Measurements from ENCODE around the gene NIF3L1. TPM values are rescaled to one million over a fixed set of nuclear protein-coding genes. Genes with fewer than 3 reads are reported as not detected.
A peak's percentile ranks its signal among the peaks of the same experiment; 100 is the strongest.

The NIF3L1 gene, protein sequence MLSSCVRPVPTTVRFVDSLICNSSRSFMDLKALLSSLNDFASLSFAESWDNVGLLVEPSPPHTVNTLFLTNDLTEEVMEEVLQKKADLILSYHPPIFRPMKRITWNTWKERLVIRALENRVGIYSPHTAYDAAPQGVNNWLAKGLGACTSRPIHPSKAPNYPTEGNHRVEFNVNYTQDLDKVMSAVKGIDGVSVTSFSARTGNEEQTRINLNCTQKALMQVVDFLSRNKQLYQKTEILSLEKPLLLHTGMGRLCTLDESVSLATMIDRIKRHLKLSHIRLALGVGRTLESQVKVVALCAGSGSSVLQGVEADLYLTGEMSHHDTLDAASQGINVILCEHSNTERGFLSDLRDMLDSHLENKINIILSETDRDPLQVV
- 20.6 TPM for total RNA-seq
- 10 to 100 TPM; 17.2 to 24.0 (median 19.7) TPM for polyA plus RNA-seq (ENCODE audit: insufficient read depth in 1 of 8, insufficient read length in 8 of 8, low replicate concordance in 1 of 8)
- long read RNA-seq, donor 1: 0 reads
- long read RNA-seq, donor 2: 0 reads
- long read RNA-seq, donor 3, partial matches to known transcripts: 0 of 2 reads
- long read RNA-seq, donor 3, other reads (novel, unspliced or antisense): 0 of 2 reads
- long read RNA-seq, donor 4, partial matches to known transcripts: 5 of 5 reads
- long read RNA-seq, donor 4, other reads (novel, unspliced or antisense): 0 of 5 reads
- long read RNA-seq, donor 5, partial matches to known transcripts: 13 of 22 reads
- long read RNA-seq, donor 5, other reads (novel, unspliced or antisense): 7 of 22 reads
- long read RNA-seq, donor 6, partial matches to known transcripts: 11 of 13 reads
- long read RNA-seq, donor 6, other reads (novel, unspliced or antisense): 0 of 13 reads
- long read RNA-seq, donor 7, partial matches to known transcripts: 10 of 17 reads
- long read RNA-seq, donor 7, other reads (novel, unspliced or antisense): 5 of 17 reads
- long read RNA-seq, donor 8: 0 reads
- long read RNA-seq, donor 9, partial matches to known transcripts: 7 of 9 reads
- long read RNA-seq, donor 9, other reads (novel, unspliced or antisense): 0 of 9 reads
- long read RNA-seq, donor 10, partial matches to known transcripts: 0 of 1 reads
- long read RNA-seq, donor 10, other reads (novel, unspliced or antisense): 0 of 1 reads
- long read RNA-seq, donor 11, partial matches to known transcripts: 5 of 5 reads
- long read RNA-seq, donor 11, other reads (novel, unspliced or antisense): 0 of 5 reads

DNA sequence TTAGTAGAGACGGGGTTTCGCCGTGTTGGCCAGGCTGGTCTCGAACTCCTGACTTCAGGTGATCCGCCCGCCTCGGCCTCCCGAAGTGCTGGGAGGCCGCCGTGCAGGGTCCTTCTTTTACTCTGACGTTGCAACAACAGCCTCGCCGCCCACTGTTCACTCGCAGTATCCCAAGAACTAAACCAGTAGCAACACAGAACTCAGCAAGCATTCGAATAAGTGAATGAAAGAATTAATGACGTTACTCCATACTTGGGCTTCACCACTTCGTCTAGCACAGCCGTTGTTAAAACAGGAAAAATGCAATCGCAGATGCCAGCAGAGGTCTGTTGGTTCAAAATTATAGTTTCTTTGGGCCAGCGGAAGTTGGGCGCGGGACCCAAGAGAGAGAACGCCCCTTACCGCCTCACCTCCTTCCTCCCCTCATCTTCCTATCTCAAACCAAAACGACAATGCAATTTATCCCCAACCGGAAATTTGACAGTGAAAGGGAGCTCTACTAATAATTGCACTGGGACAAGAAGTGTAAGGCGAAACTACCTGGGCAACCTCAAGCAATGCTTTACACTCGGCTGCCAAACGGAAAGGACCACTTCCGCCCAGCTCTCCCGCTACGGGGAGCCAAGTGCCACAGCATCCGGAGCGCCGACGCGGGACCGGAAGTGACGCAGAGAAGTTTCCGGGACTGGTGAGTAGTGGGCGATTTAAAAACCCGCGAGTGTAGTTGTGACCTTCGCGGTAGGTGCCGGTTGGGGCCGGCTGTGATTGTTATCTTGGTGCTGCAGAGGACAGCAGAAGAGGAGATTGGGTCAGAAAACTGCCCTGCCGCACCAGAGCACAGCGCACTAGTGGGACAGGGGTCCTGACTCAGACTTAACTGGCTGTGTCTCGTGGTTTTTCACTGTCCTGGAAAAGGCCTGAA, at the start of gene NIF3L1, which contains the start of gene PPIL3:
TSS of gene NIF3L1 (plus strand) at position 668 of the 922 bp plus-strand sequence. CDS start 2,573 bp downstream, outside the sequence.
TSS of gene PPIL3 (minus strand) at position 374 of the 922 bp plus-strand sequence. CDS start 1,462 bp downstream, outside the sequence.
- peak; percentile 99 for DNase-seq
- WGBS (ENCODE audit: insufficient coverage): 0% methylated on average over 34 of the region's 50 CpGs
- Histone ChIP-seq H3K36me3 (ENCODE audit: control insufficient read depth, insufficient read depth, low read length) (peaks cover 14% of the 10 kb centered on the region), H3K27ac (ENCODE audit: low read length) (peak within 1 kb of the TSS; percentile 96), H3K27me3 (ENCODE audit: control insufficient read depth, insufficient read depth, low read length) (no peaks in the 10 kb centered on the region), H3K4me1 (ENCODE audit: control insufficient read depth, insufficient read depth, low read length) (peaks cover 12% of the 10 kb centered on the region), H3K4me3 (ENCODE audit: low read length) (peak within 1 kb of the TSS; percentile 63), H3K9me3 (replicated peaks; ENCODE audit: control insufficient read depth, low read depth, low read length) (no peaks in the 10 kb centered on the region)

DNA sequence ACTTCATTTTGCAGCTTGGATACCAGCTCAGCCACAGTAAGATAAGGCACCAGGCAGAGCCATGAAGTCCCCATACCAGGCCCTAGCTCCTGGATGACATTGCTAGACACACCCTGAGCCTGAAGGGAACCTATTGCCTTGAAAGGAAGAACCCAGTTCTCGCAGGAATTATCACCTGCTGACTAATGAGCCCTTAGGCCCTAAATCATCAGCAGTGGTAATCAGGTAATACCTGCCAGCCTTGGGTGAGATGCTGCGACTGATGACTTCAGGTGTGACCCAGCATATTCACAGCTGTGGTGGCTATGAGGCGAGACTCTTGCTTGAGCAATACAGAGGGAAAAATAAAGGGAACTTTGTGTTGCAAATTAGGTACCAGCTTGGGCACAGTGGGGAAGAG, 49.7 kb upstream of the NIF3L1 start:
- 81% methylated on average over 2 of the region's 3 CpGs for WGBS (ENCODE audit: insufficient coverage)
- no peak for DNase-seq
- Histone ChIP-seq H3K27ac (ENCODE audit: low read length) (no peak overlapping the region), H3K4me3 (ENCODE audit: low read length) (no peak overlapping the region), H3K36me3 (ENCODE audit: control insufficient read depth, insufficient read depth, low read length) (no peaks in the 10 kb centered on the region), H3K4me1 (ENCODE audit: control insufficient read depth, insufficient read depth, low read length) (no peaks in the 10 kb centered on the region), H3K9me3 (replicated peaks; ENCODE audit: control insufficient read depth, low read depth, low read length) (peaks cover 8% of the 10 kb centered on the region), H3K27me3 (ENCODE audit: control insufficient read depth, insufficient read depth, low read length) (no peaks in the 10 kb centered on the region)

DNA sequence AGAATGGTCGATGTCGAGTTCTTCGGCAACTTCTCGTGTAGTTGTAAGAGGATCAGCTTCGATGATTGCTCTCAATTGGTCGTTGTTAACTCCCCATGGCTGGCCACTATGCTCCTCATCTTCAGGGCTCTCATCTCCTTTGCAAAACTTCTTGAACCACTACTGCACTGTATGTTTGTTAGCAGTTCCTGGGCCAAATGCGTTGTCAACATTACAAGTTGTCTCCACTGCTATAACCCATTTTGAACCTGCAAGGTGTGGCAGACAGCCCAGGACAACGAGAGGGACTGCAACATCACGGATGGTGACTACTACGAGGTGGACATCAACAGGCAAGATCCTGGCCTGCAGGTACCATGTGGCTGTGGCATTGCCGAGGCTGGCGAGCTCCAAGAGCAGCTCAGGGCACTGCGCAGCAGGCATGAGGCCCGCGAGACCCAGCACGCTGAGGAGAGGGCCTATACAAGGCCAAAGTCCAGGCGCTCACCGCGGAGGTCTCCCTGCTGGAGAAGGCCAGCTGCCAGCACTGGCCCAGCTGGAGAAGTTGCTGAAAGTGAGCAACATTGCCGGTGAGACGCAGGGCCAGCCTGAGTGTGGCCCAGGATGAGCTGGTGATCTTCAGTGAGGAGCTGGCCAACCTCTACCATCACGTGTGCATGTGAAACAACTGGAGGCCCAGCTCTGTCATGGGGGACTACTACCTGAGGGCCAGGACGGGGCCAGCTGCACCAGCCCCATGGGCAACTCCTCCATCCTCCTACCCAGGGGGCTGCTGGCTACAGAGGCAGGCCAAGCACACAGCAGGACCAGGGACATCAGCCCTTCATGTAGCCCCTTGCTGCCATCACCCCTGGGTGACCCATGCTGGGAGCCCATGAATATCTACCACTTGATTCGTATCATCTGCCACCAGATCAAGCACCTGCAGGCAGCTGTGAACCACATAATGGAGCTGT, 44.9 kb upstream of the NIF3L1 start:
- Histone ChIP-seq H3K27me3 (ENCODE audit: control insufficient read depth, insufficient read depth, low read length) (no peaks in the 10 kb centered on the region), H3K4me1 (ENCODE audit: control insufficient read depth, insufficient read depth, low read length) (no peaks in the 10 kb centered on the region), H3K27ac (ENCODE audit: low read length) (no peak overlapping the region), H3K4me3 (ENCODE audit: low read length) (no peak overlapping the region), H3K36me3 (ENCODE audit: control insufficient read depth, insufficient read depth, low read length) (no peaks in the 10 kb centered on the region), H3K9me3 (replicated peaks; ENCODE audit: control insufficient read depth, low read depth, low read length) (no peaks in the 10 kb centered on the region)
- WGBS (ENCODE audit: insufficient coverage): 92% methylated on average over 22 of the region's 24 CpGs
- DNase-seq: no peak

DNA sequence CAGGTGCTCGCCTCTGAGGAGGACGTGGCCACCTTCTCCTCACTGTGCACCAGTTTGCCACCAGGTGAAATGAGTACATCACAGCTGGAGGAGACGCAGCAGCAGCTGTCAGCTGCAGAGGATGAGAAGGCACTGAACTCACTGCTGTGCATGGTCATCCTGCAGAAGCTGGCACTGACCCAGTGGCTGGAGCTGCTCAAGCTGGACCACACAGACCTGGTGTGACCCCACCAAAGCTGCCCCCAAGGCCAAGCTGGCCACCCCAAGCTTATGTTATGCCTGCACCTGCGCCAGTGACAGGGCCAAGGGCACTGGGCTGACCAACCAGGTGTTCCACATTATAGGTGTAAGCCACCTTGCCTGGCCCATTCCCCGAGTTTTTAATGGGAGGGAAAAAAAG, 44.0 kb upstream of the NIF3L1 start:
- DNase-seq: no peak
- WGBS (ENCODE audit: insufficient coverage): 89% methylated on average over 4 of the region's 5 CpGs
- H3K36me3 ChIP-seq (ENCODE audit: control insufficient read depth, insufficient read depth, low read length): no peaks in the 10 kb centered on the region
- no peaks in the 10 kb centered on the region for H3K4me1 ChIP-seq (ENCODE audit: control insufficient read depth, insufficient read depth, low read length)
- H3K27ac ChIP-seq (ENCODE audit: low read length): no peak overlapping the region
- H3K4me3 ChIP-seq (ENCODE audit: low read length): no peak overlapping the region
- H3K9me3 ChIP-seq (replicated peaks; ENCODE audit: control insufficient read depth, low read depth, low read length): no peaks in the 10 kb centered on the region
- H3K27me3 ChIP-seq (ENCODE audit: control insufficient read depth, insufficient read depth, low read length): no peaks in the 10 kb centered on the region

DNA sequence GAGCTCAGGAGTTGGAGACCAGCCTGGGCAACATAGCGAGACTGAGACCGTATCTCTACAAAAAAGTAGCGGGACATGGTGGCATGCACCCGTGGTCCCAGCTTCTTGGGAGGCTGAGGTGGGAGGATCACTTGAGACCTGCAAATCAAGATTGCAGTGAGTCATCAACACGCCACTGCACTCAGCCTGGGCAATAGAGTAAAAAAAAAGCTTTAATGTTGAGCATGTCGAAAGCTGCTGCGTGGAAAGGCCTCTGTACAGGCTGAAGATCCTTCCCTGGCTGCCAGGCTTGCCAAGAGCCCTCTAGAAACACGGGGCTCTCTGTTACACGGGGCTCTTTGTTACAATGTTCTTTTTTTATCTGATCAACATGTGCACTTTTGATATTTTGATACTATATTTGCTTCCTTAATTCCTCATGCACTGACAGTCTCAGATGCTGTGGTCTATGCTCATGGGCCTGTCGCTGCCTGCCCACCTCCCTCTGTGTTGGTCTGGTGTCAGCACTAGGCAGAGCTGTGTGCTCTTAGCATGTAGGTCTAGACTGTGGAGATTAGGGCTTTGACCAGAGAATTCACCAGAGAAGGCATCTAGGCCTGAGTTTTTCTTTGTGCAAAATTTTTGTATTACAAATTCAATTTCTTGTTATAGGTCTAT, 43.4 kb upstream of the NIF3L1 start:
- H3K4me3 ChIP-seq (ENCODE audit: low read length): no peak overlapping the region

DNA sequence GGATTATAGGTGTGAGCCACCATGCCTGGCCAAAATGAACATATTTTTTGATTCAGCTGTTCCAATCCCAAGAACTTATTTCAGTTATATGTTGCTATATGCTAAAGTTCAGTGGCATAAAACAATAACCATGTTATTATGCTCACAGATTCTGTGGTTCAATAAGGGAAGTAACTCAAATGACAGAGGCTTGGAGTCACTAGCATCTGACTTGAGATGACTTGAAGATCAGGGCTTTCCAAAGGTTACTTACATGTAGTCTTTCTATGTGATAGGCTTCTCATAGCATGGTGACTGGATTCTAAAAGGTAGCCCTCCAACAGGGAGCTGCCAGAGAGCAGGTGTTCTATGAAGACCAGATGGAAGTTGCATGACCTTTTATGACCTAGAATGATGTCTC, 41.9 kb upstream of the NIF3L1 start:
- no peak for DNase-seq
- H3K9me3 ChIP-seq (replicated peaks; ENCODE audit: control insufficient read depth, low read depth, low read length): no peaks in the 10 kb centered on the region

More for the DNA sequence above, 43.4 kb upstream of the NIF3L1 start:
- DNase-seq: no peak
- WGBS (ENCODE audit: insufficient coverage): 94% methylated on average over 7 of the region's 10 CpGs
- Histone ChIP-seq H3K27ac (ENCODE audit: low read length) (no peak overlapping the region), H3K27me3 (ENCODE audit: control insufficient read depth, insufficient read depth, low read length) (no peaks in the 10 kb centered on the region), H3K9me3 (replicated peaks; ENCODE audit: control insufficient read depth, low read depth, low read length) (no peaks in the 10 kb centered on the region), H3K4me1 (ENCODE audit: control insufficient read depth, insufficient read depth, low read length) (no peaks in the 10 kb centered on the region), H3K36me3 (ENCODE audit: control insufficient read depth, insufficient read depth, low read length) (peaks cover 4% of the 10 kb centered on the region)

DNA sequence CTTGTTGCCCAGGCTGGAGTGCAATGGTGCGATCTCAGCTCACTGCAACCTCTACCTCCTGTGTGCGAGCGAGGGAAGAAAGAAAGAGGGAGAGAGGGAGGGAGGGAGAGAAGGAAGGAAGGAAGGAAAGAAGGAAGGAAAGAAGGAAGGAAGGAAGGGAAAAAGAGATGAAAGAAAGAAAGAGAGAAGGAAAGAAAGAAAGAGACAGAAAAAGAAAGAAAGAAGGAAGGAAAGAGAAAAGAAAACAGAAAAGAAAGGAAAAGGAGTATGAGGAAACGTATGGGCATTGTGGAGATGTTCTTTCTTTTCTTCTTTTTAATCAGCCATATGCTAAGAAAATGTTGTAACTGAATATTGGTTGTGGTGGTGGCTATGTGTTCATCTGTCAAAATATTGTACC, 41.2 kb upstream of the NIF3L1 start:
- Histone ChIP-seq H3K36me3 (ENCODE audit: control insufficient read depth, insufficient read depth, low read length) (peaks cover 24% of the 10 kb centered on the region), H3K9me3 (replicated peaks; ENCODE audit: control insufficient read depth, low read depth, low read length) (no peaks in the 10 kb centered on the region), H3K4me1 (ENCODE audit: control insufficient read depth, insufficient read depth, low read length) (no peaks in the 10 kb centered on the region), H3K27me3 (ENCODE audit: control insufficient read depth, insufficient read depth, low read length) (no peaks in the 10 kb centered on the region), H3K4me3 (ENCODE audit: low read length) (no peak overlapping the region), H3K27ac (ENCODE audit: low read length) (no peak overlapping the region)
- 74% methylated on average over 2 of the region's 4 CpGs for WGBS (ENCODE audit: insufficient coverage)
- DNase-seq: no peak

More for the DNA sequence above, 41.9 kb upstream of the NIF3L1 start:
- Histone ChIP-seq H3K36me3 (ENCODE audit: control insufficient read depth, insufficient read depth, low read length) (peaks cover 18% of the 10 kb centered on the region), H3K4me1 (ENCODE audit: control insufficient read depth, insufficient read depth, low read length) (no peaks in the 10 kb centered on the region), H3K27me3 (ENCODE audit: control insufficient read depth, insufficient read depth, low read length) (no peaks in the 10 kb centered on the region), H3K27ac (ENCODE audit: low read length) (no peak overlapping the region), H3K4me3 (ENCODE audit: low read length) (no peak overlapping the region)

DNA sequence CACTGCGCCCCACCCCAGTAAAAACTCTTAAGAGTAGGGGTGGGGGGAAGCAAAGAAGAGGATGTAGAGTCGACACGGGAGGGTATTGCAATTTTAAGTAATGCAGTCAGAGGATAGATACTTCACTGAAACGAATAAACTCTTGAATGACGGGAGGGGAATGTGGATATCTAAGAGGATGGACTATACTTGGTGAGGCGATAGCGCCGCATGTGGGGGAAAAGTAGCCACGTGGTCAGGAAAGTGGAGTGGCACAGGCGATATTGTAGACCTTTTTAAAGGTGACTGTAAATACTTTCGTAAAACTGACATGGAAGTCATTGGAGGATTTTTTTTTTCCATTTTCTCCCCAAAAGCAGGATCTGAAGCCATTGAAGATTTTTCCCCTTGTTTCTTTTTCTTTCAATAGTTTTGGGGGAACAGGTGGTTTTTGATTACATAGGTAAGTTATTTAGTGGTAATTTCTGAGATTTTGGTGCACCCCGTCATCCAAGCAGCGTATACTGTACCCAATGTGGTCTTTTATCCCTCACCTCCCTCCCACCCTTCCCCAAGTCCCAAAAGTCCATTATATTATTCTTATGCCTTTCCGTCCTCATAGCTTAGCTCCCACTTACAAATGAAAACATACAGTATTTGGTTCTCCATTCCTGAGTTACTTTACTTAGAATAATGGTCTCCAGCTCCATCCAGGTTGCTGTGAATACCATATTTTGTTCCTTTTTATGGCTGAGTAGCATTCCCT, 38.5 kb upstream of the NIF3L1 start:
- no peaks in the 10 kb centered on the region for H3K4me1 ChIP-seq (ENCODE audit: control insufficient read depth, insufficient read depth, low read length)
- WGBS (ENCODE audit: insufficient coverage): 75% methylated on average over 11 of the region's 14 CpGs
- no peak overlapping the region for H3K4me3 ChIP-seq (ENCODE audit: low read length)
- peaks cover 48% of the 10 kb centered on the region for H3K36me3 ChIP-seq (ENCODE audit: control insufficient read depth, insufficient read depth, low read length)
- H3K9me3 ChIP-seq (replicated peaks; ENCODE audit: control insufficient read depth, low read depth, low read length): no peaks in the 10 kb centered on the region
- no peak for DNase-seq
- H3K27me3 ChIP-seq (ENCODE audit: control insufficient read depth, insufficient read depth, low read length): no peaks in the 10 kb centered on the region
- H3K27ac ChIP-seq (ENCODE audit: low read length): no peak overlapping the region

Data from muscle of leg (tissue), 16 donors.